Measurements from ENCODE around the gene TPCN2. TPM values are rescaled to one million over a fixed set of nuclear protein-coding genes. Genes with fewer than 3 reads are reported as not detected.
A peak's percentile ranks its signal among the peaks of the same experiment; 100 is the strongest.
"Not testable (repeated sequence)": the region's sequence is repeated elsewhere in the genome, so short reads cannot be mapped to it uniquely, and the experiment has no call there.

Gene TPCN2
- total RNA-seq, 2 experiments from 2014 or later: 21.4 to 22.1 TPM

GRCh38 chr11:69074375-69075140 is 25.8 kb downstream of the TPCN2 start:
- H3K27ac Mint-ChIP-seq: no peak overlapping the region
- H3K36me3 Mint-ChIP-seq: peaks cover 4% of the 10 kb centered on the region
- peaks cover 4% of the 10 kb centered on the region for H3K4me1 Mint-ChIP-seq
- ATAC-seq (ENCODE audit: low read depth) (no peak), DNase-seq (no peak)
- POLR2A ChIA-PET: no interaction called here
- no peak overlapping the region for H3K4me3 Mint-ChIP-seq
- no peaks in the 10 kb centered on the region for H3K9me3 Mint-ChIP-seq
- no peaks in the 10 kb centered on the region for H3K27me3 Mint-ChIP-seq

GRCh38 chr11:69075421-69076128 is 26.8 kb downstream of the TPCN2 start:
- DNase-seq: no peak
- no peaks in the 10 kb centered on the region for H3K9me3 Mint-ChIP-seq
- H3K4me1 Mint-ChIP-seq: peaks cover 7% of the 10 kb centered on the region
- ATAC-seq (ENCODE audit: low read depth): no peak
- no peak overlapping the region for H3K4me3 Mint-ChIP-seq
- H3K27ac Mint-ChIP-seq: no peak overlapping the region
- POLR2A ChIA-PET: no interaction called here
- H3K36me3 Mint-ChIP-seq: peaks cover 4% of the 10 kb centered on the region
- no peaks in the 10 kb centered on the region for H3K27me3 Mint-ChIP-seq

GRCh38 chr11:69076129-69076791 is 27.5 kb downstream of the TPCN2 start:
- Mint-ChIP-seq H3K9me3 (no peaks in the 10 kb centered on the region), H3K4me1 (peaks cover 9% of the 10 kb centered on the region), H3K36me3 (peaks cover 1% of the 10 kb centered on the region), H3K27ac (no peak overlapping the region), H3K4me3 (no peak overlapping the region), H3K27me3 (no peaks in the 10 kb centered on the region)
- no peak for DNase-seq
- ATAC-seq (ENCODE audit: low read depth): no peak
- POLR2A ChIA-PET: no interaction called here

GRCh38 chr11:69076977-69077376 is 28.2 kb downstream of the TPCN2 start:
- POLR2A ChIA-PET; H3K27ac Mint-ChIP-seq; H3K36me3 Mint-ChIP-seq; H3K4me3 Mint-ChIP-seq; H3K27me3 Mint-ChIP-seq; H3K4me1 Mint-ChIP-seq; ATAC-seq (ENCODE audit: low read depth); DNase-seq; H3K9me3 Mint-ChIP-seq: not testable (repeated sequence)

- Mint-ChIP-seq H3K27ac (no peak overlapping the region), H3K9me3 (no peaks in the 10 kb centered on the region), H3K27me3 (no peaks in the 10 kb centered on the region), H3K4me3 (no peak overlapping the region), H3K36me3 (peaks cover 6% of the 10 kb centered on the region), H3K4me1 (peaks cover 9% of the 10 kb centered on the region)
- ATAC-seq (ENCODE audit: low read depth) (no peak), DNase-seq (no peak)
- POLR2A ChIA-PET: no interaction called here
Measured at GRCh38 chr11:69078508-69078907, 29.8 kb downstream of the TPCN2 start.

- Mint-ChIP-seq H3K9me3 (no peaks in the 10 kb centered on the region), H3K27me3 (no peaks in the 10 kb centered on the region), H3K36me3 (peaks cover 7% of the 10 kb centered on the region), H3K4me1 (peaks cover 9% of the 10 kb centered on the region), H3K4me3 (no peak overlapping the region), H3K27ac (no peak overlapping the region)
- ATAC-seq (ENCODE audit: low read depth) (no peak), DNase-seq (no peak)
- POLR2A ChIA-PET: no interaction called here
Measured at GRCh38 chr11:69078930-69079605, 30.3 kb downstream of the TPCN2 start.

- no peak for ATAC-seq (ENCODE audit: low read depth)
- Mint-ChIP-seq H3K36me3 (peaks cover 7% of the 10 kb centered on the region), H3K27me3 (no peaks in the 10 kb centered on the region), H3K4me1 (peaks cover 9% of the 10 kb centered on the region), H3K27ac (no peak overlapping the region), H3K4me3 (no peak overlapping the region), H3K9me3 (no peaks in the 10 kb centered on the region)
- POLR2A ChIA-PET: no interaction called here
- no peak for DNase-seq
Measured at GRCh38 chr11:69079661-69080256, 31.0 kb downstream of the TPCN2 start.

- H3K4me3 Mint-ChIP-seq: no peak overlapping the region
- POLR2A ChIA-PET: no interaction called here
Measured at GRCh38 chr11:69080257-69080995, 31.7 kb downstream of the TPCN2 start.

GRCh38 chr11:69081180-69081579 is 32.4 kb downstream of the TPCN2 start:
- no peak overlapping the region for H3K27ac Mint-ChIP-seq
- POLR2A ChIA-PET: no interaction called here
- H3K4me3 Mint-ChIP-seq: no peak overlapping the region
- ATAC-seq (ENCODE audit: low read depth) (no peak), DNase-seq (no peak)
- H3K36me3 Mint-ChIP-seq: peaks cover 7% of the 10 kb centered on the region
- H3K27me3 Mint-ChIP-seq: no peaks in the 10 kb centered on the region
- no peaks in the 10 kb centered on the region for H3K9me3 Mint-ChIP-seq
- H3K4me1 Mint-ChIP-seq: peaks cover 6% of the 10 kb centered on the region

More at GRCh38 chr11:69080257-69080995, 31.7 kb downstream of the TPCN2 start:
- DNase-seq (no peak), ATAC-seq (ENCODE audit: low read depth) (peak; percentile 38)
- peaks cover 8% of the 10 kb centered on the region for H3K4me1 Mint-ChIP-seq
- no peaks in the 10 kb centered on the region for H3K9me3 Mint-ChIP-seq
- H3K36me3 Mint-ChIP-seq: peaks cover 7% of the 10 kb centered on the region
- H3K27me3 Mint-ChIP-seq: no peaks in the 10 kb centered on the region
- peak overlapping the region; percentile 70 for H3K27ac Mint-ChIP-seq

- Mint-ChIP-seq H3K27me3 (no peaks in the 10 kb centered on the region), H3K36me3 (peaks cover 6% of the 10 kb centered on the region), H3K4me1 (peaks cover 6% of the 10 kb centered on the region), H3K4me3 (no peak overlapping the region), H3K27ac (no peak overlapping the region), H3K9me3 (no peaks in the 10 kb centered on the region)
- ATAC-seq (ENCODE audit: low read depth) (no peak), DNase-seq (no peak)
- POLR2A ChIA-PET: no interaction called here
Measured at GRCh38 chr11:69083531-69084247, 35.0 kb downstream of the TPCN2 start.

- no peaks in the 10 kb centered on the region for H3K27me3 Mint-ChIP-seq
- DNase-seq (no peak), ATAC-seq (ENCODE audit: low read depth) (no peak)
- peaks cover 6% of the 10 kb centered on the region for H3K36me3 Mint-ChIP-seq
- H3K4me3 Mint-ChIP-seq: no peak overlapping the region
- H3K27ac Mint-ChIP-seq: no peak overlapping the region
- no peaks in the 10 kb centered on the region for H3K9me3 Mint-ChIP-seq
- POLR2A ChIA-PET: no interaction called here
- H3K4me1 Mint-ChIP-seq: peaks cover 6% of the 10 kb centered on the region
Measured at GRCh38 chr11:69084371-69084770, 35.6 kb downstream of the TPCN2 start.

GRCh38 chr11:69085490-69086095 is 36.9 kb downstream of the TPCN2 start:
- Mint-ChIP-seq H3K36me3 (peaks cover 6% of the 10 kb centered on the region), H3K27ac (no peak overlapping the region), H3K9me3 (no peaks in the 10 kb centered on the region), H3K4me1 (peaks cover 2% of the 10 kb centered on the region), H3K4me3 (no peak overlapping the region), H3K27me3 (no peaks in the 10 kb centered on the region)
- ATAC-seq (ENCODE audit: low read depth): no peak
- DNase-seq: no peak
- POLR2A ChIA-PET: no interaction called here

Data from activated naive CD8-positive, alpha-beta T cell treated with anti-CD3 and anti-CD28 coated beads, Interleukin-2, amount 10 ng/mL, durations not matched to agents 7 days and 5 days (primary cell).